A673 (cell line): ENCODE data around the gene MNAT1.

Experiments used
- EZH2 ChIP-seq: fragments of 200-600 bp; sonication (generic); IDR thresholded peaks from 2 replicates; pipeline ENCODE4 v1.6.1; 2017; ENCODE audit warnings: borderline replicate concordance, low read depth, mild to moderate bottlenecking, mixed read lengths, antibody characterized with exemption, low read length; ENCODE audit not compliant: poor library complexity, severe bottlenecking
- TF ChIP-seq, protein P1 (sequence below): fragments of 300-800, 200-600 bp; sonication (generic); conservative IDR thresholded peaks from 2 replicates; pipeline ENCODE4 v1.5.1; 2017; ENCODE audit warnings: low read depth, mild to moderate bottlenecking, antibody characterized with exemption, low read length, moderate library complexity, mixed read lengths

DNA sequence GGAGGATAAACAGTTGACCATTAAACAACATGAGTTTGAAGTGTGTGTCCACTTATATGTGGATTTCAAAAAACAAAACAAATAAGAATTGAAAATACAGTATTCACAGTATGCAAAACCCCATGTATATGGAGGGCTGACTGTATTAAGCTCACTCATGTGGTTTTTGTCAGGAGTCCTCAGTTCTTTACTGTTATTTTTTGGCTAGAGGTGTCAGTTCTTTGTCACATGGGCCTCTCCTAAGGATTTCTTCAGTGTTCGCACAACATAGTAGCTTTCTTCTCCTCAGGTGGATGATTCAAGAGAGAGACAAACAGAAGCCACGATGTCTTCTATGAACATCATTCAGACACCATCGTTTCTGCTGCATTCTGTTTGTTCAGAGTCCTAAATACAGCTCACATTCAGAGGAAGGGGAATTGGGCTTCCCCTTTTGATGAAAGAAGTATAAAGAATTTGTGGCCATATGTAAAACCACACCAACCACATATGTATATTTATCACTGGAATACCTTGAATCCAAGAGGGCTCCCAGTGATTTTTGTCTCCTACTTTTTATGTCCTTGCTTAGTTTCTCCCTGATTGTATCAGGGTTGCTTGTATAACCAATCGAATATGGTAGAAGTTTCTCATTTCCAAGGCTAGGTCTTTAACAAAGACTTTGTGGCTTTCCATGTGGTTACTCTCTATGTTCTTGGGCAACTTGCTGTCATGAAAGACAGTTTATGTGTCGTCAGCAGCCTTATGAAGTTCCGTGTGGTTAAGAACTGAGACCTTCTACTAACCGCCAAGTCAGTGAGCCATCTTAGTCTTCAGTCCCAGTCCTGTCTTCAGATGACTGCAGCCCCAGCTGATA lies 18.9 kb downstream of the MNAT1 start:
- TF ChIP-seq, protein P1, sequence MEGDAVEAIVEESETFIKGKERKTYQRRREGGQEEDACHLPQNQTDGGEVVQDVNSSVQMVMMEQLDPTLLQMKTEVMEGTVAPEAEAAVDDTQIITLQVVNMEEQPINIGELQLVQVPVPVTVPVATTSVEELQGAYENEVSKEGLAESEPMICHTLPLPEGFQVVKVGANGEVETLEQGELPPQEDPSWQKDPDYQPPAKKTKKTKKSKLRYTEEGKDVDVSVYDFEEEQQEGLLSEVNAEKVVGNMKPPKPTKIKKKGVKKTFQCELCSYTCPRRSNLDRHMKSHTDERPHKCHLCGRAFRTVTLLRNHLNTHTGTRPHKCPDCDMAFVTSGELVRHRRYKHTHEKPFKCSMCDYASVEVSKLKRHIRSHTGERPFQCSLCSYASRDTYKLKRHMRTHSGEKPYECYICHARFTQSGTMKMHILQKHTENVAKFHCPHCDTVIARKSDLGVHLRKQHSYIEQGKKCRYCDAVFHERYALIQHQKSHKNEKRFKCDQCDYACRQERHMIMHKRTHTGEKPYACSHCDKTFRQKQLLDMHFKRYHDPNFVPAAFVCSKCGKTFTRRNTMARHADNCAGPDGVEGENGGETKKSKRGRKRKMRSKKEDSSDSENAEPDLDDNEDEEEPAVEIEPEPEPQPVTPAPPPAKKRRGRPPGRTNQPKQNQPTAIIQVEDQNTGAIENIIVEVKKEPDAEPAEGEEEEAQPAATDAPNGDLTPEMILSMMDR: no peak
- no peak for TF ChIP-seq EZH2
